ENCODE results near the gene MEG3. TPM values are rescaled to one million over a fixed set of nuclear protein-coding genes. Genes with fewer than 3 reads are reported as not detected.

Gene MEG3
- total and polyA plus RNA-seq, 9 of the 15 experiments (the other 6 are each of a cell fraction or from before 2014, with no cell fraction given) = 0.10 to 5.3 (median 1.0) TPM; not detected in 1

- DNase-seq (ENCODE audit: extremely low read depth in 1 of 4, low spot score in 3 of 4) (no peak), FAIRE-seq (no peak), ATAC-seq (no peak)
- intact Hi-C loops (cut with micrococcal nuclease) = no loop called here
- no peak for TF ChIP-seq FIP1L1 (IDR thresholded peaks at IDR 0.05; ENCODE audit: low read depth, low read length, poor library complexity, severe bottlenecking)
- TF ChIP-seq PTRF (tag; IDR thresholded peaks at IDR 0.05) = no peak
- TF ChIP-seq PML (IDR thresholded peaks at IDR 0.05; ENCODE audit: low read length) = no peak
- no peak for TF ChIP-seq ELF1 (tag; IDR thresholded peaks at IDR 0.05)
- TF ChIP-seq ZFP36 (IDR thresholded peaks at IDR 0.05; ENCODE audit: low read depth, low read length, partially characterized antibody) = no peak
- no peak for TF ChIP-seq TAL1 (IDR thresholded peaks at IDR 0.05)
- no peak for TF ChIP-seq ATF1 (CRISPR knock-in tag; IDR thresholded peaks at IDR 0.05)
- no peak for TF ChIP-seq ATF1 (tag; IDR thresholded peaks at IDR 0.05)
- TF ChIP-seq, protein P1, sequence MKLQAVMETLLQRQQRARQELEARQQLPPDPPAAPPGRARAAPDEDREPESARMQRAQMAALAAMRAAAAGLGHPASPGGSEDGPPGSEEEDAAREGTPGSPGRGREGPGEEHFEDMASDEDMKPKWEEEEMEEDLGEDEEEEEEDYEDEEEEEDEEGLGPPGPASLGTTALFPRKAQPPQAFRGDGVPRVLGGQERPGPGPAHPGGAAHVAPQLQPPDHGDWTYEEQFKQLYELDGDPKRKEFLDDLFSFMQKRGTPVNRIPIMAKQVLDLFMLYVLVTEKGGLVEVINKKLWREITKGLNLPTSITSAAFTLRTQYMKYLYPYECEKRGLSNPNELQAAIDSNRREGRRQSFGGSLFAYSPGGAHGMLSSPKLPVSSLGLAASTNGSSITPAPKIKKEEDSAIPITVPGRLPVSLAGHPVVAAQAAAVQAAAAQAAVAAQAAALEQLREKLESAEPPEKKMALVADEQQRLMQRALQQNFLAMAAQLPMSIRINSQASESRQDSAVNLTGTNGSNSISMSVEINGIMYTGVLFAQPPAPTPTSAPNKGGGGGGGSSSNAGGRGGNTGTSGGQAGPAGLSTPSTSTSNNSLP (IDR thresholded peaks at IDR 0.05; ENCODE audit: borderline replicate concordance, low read depth, low read length) = no peak
- TF ChIP-seq RB1 (IDR thresholded peaks at IDR 0.05; ENCODE audit: low read depth) = no peak
- no peak for TF ChIP-seq NFXL1 (CRISPR knock-in tag; IDR thresholded peaks at IDR 0.05)
- TF ChIP-seq ZNF165 (CRISPR knock-in tag; IDR thresholded peaks at IDR 0.05; ENCODE audit: borderline replicate concordance) = no peak
- no peak for TF ChIP-seq HNRNPK (IDR thresholded peaks at IDR 0.05; ENCODE audit: low read depth, low read length, poor library complexity, severe bottlenecking)
- TF ChIP-seq EWSR1 (IDR thresholded peaks at IDR 0.05; ENCODE audit: borderline replicate concordance, low read depth, partially characterized antibody) = no peak
- no peak for TF ChIP-seq CHD4 (IDR thresholded peaks at IDR 0.05; ENCODE audit: insufficient read depth, insufficient replicate concordance, low read depth, low read length, poor library complexity, severe bottlenecking)
- ChIA-PET POLR2A (interaction anchor here (0.6 to 0.9 kb wide), 2 partner anchors 8 to 180 kb away, joined by 3 to 4 read pairs; no protein-coding TSS in a partner anchor), CTCF (ENCODE audit: low intra/inter-chr PET ratio) (no interaction called here)
- in situ Hi-C loops (cut with MboI) = no loop called here
- H3K27me3 ChIP-seq (ENCODE audit: control insufficient read depth in 2 of 2, insufficient read depth in 2 of 2, low read length in 2 of 2) = no peaks in the 10 kb centered on the region
- H4K20me1 ChIP-seq (replicated peaks; ENCODE audit: control insufficient read depth, insufficient read depth, low read length) = no peaks in the 10 kb centered on the region
- H3K9ac ChIP-seq (ENCODE audit: insufficient read depth in 1 of 2, low read depth in 2 of 2, low read length in 2 of 2) = no peak overlapping the region
- peaks cover 0 to 16% of the 10 kb centered on the region in 2 experiments; a peak in 2 of 5 replicates for H3K4me1 ChIP-seq (replicated peaks in 1 of 2; ENCODE audit: control insufficient read depth in 2 of 2, insufficient read depth in 2 of 2, low read length in 2 of 2)
- H3K27ac ChIP-seq (ENCODE audit: extremely low read depth, low read depth, low read length) = no peak overlapping the region
- H3K36me3 ChIP-seq (ENCODE audit: control insufficient read depth, insufficient read depth, low read length) = no peaks in the 10 kb centered on the region
- H3K9me3 ChIP-seq (replicated peaks; ENCODE audit: control insufficient read depth, insufficient read depth, low read depth, low read length) = no peaks in the 10 kb centered on the region
- no peak overlapping the region for H2AFZ ChIP-seq (ENCODE audit: low read depth, low read length)
- no peaks in the 10 kb centered on the region for H3K79me2 ChIP-seq (ENCODE audit: control insufficient read depth, insufficient read depth, low read length)
- H3K4me2 ChIP-seq (ENCODE audit: insufficient read depth, low read length) = no peak overlapping the region
- no peak overlapping the region for H3K4me3 ChIP-seq
- WGBS (ENCODE audit: insufficient coverage, low coverage, missing lambda C conversion rate) = 41% methylated on average over 11 of the region's 20 CpGs
- no peaks in the 10 kb centered on the region for H3K9me1 ChIP-seq (ENCODE audit: control insufficient read depth, insufficient read depth, low read length)
- no TSS peak for BruUV-seq (replicated peaks)
Observed at GRCh38 chr14:100856056-100856950, 30.4 kb downstream of the MEG3 start.

All from K562 (cell line).